Prostate gland (tissue), 2 donors: ENCODE measurements around the gene NSD1.

Experiments used
- POLR2A ChIP-seq: fragments of 450-650 bp; IDR thresholded peaks from one replicate; pipeline ENCODE4 v1.6.1; 2016; ENCODE audit warnings: antibody characterized with exemption, mild to moderate bottlenecking
- POLR2AphosphoS5 ChIP-seq: sonication (generic); formaldehyde crosslinking; IDR thresholded peaks from one replicate; pipeline ENCODE4 v1.6.1; 2017; ENCODE audit warnings: antibody characterized with exemption
- TF ChIP-seq, protein P1 (sequence below), 4 experiments: fragments of 200-600 bp in 2 of 4; fragments of 450-650 bp in 2 of 4; sonication (generic) in 2 of 4; IDR thresholded peaks; 1 replicate in 3 of 4; 2 replicates in 1 of 4; pipeline ENCODE4 v1.5.1; 2016 to 2019; ENCODE audit warnings: antibody characterized with exemption in 4 of 4, mild to moderate bottlenecking in 2 of 4, moderate library complexity in 2 of 4

DNA sequence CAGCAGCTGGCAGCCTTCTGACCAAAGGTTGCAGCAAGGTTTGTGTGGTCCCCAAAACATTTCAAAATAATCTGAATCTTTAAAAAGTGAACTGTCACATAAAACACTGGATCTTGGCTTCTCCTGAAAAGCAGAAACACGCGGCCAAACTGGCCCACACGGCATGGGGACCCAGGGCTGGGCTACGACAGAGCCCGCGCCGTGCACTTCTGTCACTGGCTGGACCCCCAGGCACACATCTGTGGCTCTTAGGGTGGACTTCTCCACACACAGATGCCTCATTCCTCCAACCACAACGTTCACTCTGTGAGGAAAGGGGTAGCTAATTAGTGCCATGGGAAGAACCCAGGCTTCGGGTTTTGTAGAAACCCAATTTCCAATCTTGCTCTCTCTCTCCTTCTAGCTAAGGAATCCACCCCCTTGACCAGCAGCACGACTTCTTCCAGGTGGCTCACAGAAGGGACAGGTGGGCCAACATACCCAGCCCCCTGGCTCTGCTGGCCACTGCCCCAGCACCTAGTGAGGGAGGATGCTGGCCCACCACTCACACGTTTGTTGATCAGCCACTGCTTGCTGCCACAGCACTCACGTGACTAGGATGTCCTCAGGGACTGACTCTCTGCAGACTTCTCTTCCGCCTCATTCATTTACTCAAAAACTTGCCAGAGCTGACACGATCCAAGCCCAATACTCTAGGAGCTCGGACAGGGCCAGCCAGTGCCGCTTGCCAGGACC lies 200.0 kb downstream of the NSD1 start:
- TF ChIP-seq, protein P1, sequence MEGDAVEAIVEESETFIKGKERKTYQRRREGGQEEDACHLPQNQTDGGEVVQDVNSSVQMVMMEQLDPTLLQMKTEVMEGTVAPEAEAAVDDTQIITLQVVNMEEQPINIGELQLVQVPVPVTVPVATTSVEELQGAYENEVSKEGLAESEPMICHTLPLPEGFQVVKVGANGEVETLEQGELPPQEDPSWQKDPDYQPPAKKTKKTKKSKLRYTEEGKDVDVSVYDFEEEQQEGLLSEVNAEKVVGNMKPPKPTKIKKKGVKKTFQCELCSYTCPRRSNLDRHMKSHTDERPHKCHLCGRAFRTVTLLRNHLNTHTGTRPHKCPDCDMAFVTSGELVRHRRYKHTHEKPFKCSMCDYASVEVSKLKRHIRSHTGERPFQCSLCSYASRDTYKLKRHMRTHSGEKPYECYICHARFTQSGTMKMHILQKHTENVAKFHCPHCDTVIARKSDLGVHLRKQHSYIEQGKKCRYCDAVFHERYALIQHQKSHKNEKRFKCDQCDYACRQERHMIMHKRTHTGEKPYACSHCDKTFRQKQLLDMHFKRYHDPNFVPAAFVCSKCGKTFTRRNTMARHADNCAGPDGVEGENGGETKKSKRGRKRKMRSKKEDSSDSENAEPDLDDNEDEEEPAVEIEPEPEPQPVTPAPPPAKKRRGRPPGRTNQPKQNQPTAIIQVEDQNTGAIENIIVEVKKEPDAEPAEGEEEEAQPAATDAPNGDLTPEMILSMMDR (IDR thresholded peaks at IDR 0.05), result no peak
- no peak for TF ChIP-seq POLR2AphosphoS5
- TF ChIP-seq POLR2A, result no peak
